DMS153 (cell line): ENCODE measurements around the gene UBE2J2.
A peak's percentile ranks its signal among the peaks of the same experiment; 100 is the strongest.

Experiments
- DNase-seq: peaks from one replicate; lab custom pipeline; 2025; lab: John Stamatoyannopoulos, UW

Gene UBE2J2

GRCh38 chr1:1239614-1240347, 33.9 kb downstream of the UBE2J2 start:
- DNase-seq, result no peak

GRCh38 chr1:1239227-1239613, 34.4 kb downstream of the UBE2J2 start:
- DNase-seq, result no peak

- no peak for DNase-seq
These were observed 34.9 kb downstream of the UBE2J2 start for GRCh38 chr1:1238702-1239178.

- no peak for DNase-seq
These were observed 35.6 kb downstream of the UBE2J2 start for GRCh38 chr1:1237874-1238701.

GRCh38 chr1:1236945-1237873, 36.4 kb downstream of the UBE2J2 start:
- no peak for DNase-seq

GRCh38 chr1:1236176-1236763, 37.4 kb downstream of the UBE2J2 start:
- DNase-seq, result no peak

GRCh38 chr1:1235016-1235744, 38.5 kb downstream of the UBE2J2 start:
- no peak for DNase-seq

GRCh38 chr1:1234180-1234808, 39.4 kb downstream of the UBE2J2 start:
- DNase-seq, result no peak

GRCh38 chr1:1233567-1233892, 40.1 kb downstream of the UBE2J2 start:
- no peak for DNase-seq

GRCh38 chr1:1232796-1233566, 40.7 kb downstream of the UBE2J2 start:
- DNase-seq, result no peak

GRCh38 chr1:1232208-1232795, 41.4 kb downstream of the UBE2J2 start, which contains the start of gene B3GALT6:
Gene B3GALT6 (plus strand): TSS chr1:1232237. CDS start chr1:1232279, 42 bp downstream.
- no peak for DNase-seq

- DNase-seq, result peak; percentile 98
These were observed 42.0 kb downstream of the UBE2J2 start, which contains the start of gene SDF4 for GRCh38 chr1:1231400-1232207. Gene SDF4 (minus strand): TSS chr1:1232001. CDS start chr1:1228772, 3,229 bp downstream.

GRCh38 chr1:1230656-1231399, 42.8 kb downstream of the UBE2J2 start:
- no peak for DNase-seq

GRCh38 chr1:1229770-1230169, 43.9 kb downstream of the UBE2J2 start:
- no peak for DNase-seq

GRCh38 chr1:1228596-1229321, 44.9 kb downstream of the UBE2J2 start:
- no peak for DNase-seq

GRCh38 chr1:1228187-1228586, 45.5 kb downstream of the UBE2J2 start:
- no peak for DNase-seq

GRCh38 chr1:1227386-1227785, 46.3 kb downstream of the UBE2J2 start:
- no peak for DNase-seq
